ENCODE measurements around the gene MTFR1L. TPM values are rescaled to one million over a fixed set of nuclear protein-coding genes. Genes with fewer than 3 reads are reported as not detected.
A peak's percentile ranks its signal among the peaks of the same experiment; 100 is the strongest.

The MTFR1L gene
- polyA plus RNA-seq, 2 of the 4 experiments (the other 2 are of a cell fraction) = 26.1 TPM

DNA sequence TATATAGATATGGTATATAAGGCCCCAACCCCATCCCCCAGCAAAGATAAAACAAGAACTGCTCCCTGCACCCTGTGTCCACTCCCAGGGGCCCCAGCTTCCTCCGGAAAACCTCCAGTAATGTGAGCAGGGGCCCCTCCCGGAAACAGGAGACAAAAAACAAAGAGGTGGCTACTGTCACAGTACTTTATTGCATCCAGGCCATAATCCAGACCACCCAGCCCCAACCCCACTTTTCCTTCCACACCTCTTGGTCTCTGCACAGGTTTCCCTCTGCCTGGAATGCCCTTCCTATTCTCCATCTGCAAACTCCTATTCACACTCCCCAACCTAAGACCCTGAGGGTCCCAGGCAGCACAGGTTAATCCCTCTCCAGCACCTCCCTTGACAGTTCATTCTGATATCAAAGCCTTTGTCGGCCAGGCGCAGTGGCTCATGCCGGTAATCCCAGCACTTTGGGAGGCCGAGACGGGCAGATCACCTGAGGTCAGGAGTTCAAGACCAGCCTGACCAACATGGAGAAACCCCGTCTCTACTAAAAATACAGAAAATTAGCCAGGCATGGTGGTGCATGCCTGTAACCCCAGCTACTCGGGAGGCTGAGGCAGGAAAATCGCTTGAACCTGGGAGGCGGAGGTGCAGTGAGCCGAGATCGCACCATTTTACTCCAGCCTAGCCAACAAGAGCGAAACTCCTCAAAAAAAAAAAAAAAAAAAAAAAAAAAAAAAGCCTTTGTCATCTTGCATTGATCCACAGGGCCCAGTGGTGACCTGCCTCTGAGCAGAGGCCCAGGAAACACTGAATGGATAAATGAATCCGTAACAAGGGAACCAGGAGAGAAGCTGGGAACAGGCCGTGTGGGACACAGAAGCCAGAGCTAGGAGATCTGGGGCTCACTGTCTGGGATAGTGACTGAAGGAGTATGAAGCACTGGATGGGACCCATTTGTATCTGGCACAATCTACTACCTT, 41.8 kb downstream of the MTFR1L start:
- ChIA-PET CTCF (no interaction called here), POLR2A (no interaction called here)
- no peak for DNase-seq (ENCODE audit: low read depth in 1 of 2, low spot score in 1 of 2)
- H3K9me3 ChIP-seq = no peaks in the 10 kb centered on the region
- no peak for ATAC-seq
- TF ChIP-seq, protein P1, sequence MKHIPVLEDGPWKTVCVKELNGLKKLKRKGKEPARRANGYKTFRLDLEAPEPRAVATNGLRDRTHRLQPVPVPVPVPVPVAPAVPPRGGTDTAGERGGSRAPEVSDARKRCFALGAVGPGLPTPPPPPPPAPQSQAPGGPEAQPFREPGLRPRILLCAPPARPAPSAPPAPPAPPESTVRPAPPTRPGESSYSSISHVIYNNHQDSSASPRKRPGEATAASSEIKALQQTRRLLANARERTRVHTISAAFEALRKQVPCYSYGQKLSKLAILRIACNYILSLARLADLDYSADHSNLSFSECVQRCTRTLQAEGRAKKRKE (CRISPR knock-in tag; IDR thresholded peaks at IDR 0.05; ENCODE audit: low read depth) = no peak
- TF ChIP-seq EHMT2 (IDR thresholded peaks at IDR 0.05; ENCODE audit: low read depth) = no peak
- TF ChIP-seq, protein P2, sequence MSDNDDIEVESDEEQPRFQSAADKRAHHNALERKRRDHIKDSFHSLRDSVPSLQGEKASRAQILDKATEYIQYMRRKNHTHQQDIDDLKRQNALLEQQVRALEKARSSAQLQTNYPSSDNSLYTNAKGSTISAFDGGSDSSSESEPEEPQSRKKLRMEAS (IDR thresholded peaks at IDR 0.05) = no peak
- no peak for TF ChIP-seq RAD21 (conservative IDR thresholded peaks at IDR 0.05 in 1 of 2, IDR thresholded peaks at IDR 0.05 in 1 of 2)
- no peak for TF ChIP-seq PHF8 (IDR thresholded peaks at IDR 0.05; ENCODE audit: borderline replicate concordance, low read depth)
- no peak for TF ChIP-seq EHF (CRISPR knock-in tag; IDR thresholded peaks at IDR 0.05)
- peak overlapping the region in 1 of 2 experiments; percentile 43; a peak in 1 of 6 replicates for H3K27ac ChIP-seq
- FAIRE-seq = no peak
- WGBS (ENCODE audit: missing lambda C conversion rate) = 87% methylated on average over 16 of the region's 16 CpGs
- H3K4me1 ChIP-seq = peaks cover 26% of the 10 kb centered on the region; the same call in 2 of the 3 replicates
- no peak overlapping the region for H3K4me3 ChIP-seq
- H3K4me2 ChIP-seq = 0 out of 3 replicates have a peak overlapping the region, but pooled peaks have one; percentile 82

DNA sequence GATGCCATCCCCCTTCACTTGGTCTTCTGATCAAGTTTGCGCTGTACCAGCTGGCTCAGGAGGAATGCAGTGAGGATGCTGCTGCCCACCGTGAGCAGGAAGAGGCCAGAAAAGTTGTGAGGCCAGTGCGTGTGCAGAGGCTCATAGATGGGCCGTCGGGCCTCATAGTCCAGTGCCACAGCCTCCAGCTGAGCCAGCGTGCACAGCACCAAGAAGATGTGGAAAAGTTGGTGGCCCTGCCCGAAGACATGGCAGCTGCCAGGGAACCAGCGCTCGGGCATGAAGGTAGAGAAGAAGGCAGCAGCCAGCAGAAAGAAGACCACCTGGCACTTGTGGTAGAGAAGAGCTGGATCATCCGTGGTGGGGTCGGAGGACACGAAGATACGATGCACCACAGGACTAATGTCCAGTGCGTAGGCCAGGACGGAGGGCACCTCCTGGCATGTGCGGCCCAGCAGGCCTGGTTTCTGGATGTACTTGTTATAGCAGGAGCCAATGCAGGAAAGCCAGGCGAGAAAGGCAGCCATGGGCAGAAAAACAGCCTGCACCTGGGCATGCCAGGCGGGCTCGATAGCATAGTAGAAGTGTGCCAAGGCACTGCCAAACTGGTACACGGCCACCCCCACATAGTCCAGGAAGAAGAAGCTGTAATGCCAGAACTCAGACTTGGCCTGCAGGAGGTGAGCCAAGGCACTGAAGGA, 43.2 kb downstream of the MTFR1L start:
- 91% methylated on average over 20 of the region's 20 CpGs for WGBS (ENCODE audit: missing lambda C conversion rate)
- DNase-seq (ENCODE audit: low read depth in 1 of 2, low spot score in 1 of 2) = no peak
- Histone ChIP-seq H3K4me3 (no peak overlapping the region), H3K9me3 (no peaks in the 10 kb centered on the region), H3K27ac (no peak overlapping the region), H3K4me1 (peaks cover 39% of the 10 kb centered on the region), H3K4me2 (no peak overlapping the region)
- TF ChIP-seq HMGXB4 (CRISPR knock-in tag; IDR thresholded peaks at IDR 0.05; ENCODE audit: borderline replicate concordance) (no peak), CHD2 (IDR thresholded peaks at IDR 0.05; ENCODE audit: low read length, partially characterized antibody) (no peak), CEBPB (IDR thresholded peaks at IDR 0.05) (no peak), JUNB (IDR thresholded peaks at IDR 0.05) (no peak), PHF8 (IDR thresholded peaks at IDR 0.05; ENCODE audit: borderline replicate concordance, low read depth) (no peak), CBX2 (IDR thresholded peaks at IDR 0.05; ENCODE audit: borderline replicate concordance, low read depth) (no peak), KDM1A (IDR thresholded peaks at IDR 0.05; ENCODE audit: low read depth) (no peak), GATA3 (IDR thresholded peaks at IDR 0.05; ENCODE audit: borderline replicate concordance) (no peak), ZNF302 (CRISPR knock-in tag; IDR thresholded peaks at IDR 0.05) (no peak), HOXA7 (CRISPR knock-in tag; IDR thresholded peaks at IDR 0.05) (no peak), EHMT2 (IDR thresholded peaks at IDR 0.05; ENCODE audit: low read depth) (no peak), ZFP36 (IDR thresholded peaks at IDR 0.05; ENCODE audit: borderline replicate concordance, partially characterized antibody) (no peak), EHF (CRISPR knock-in tag; IDR thresholded peaks at IDR 0.05) (no peak), POLR2A (IDR thresholded peaks at IDR 0.05; ENCODE audit: low read length) (no peak), HDAC2 (IDR thresholded peaks at IDR 0.05) (no peak), RFX5 (IDR thresholded peaks at IDR 0.05) (no peak), CHD4 (IDR thresholded peaks at IDR 0.05; ENCODE audit: borderline replicate concordance) (no peak), MAFK (IDR thresholded peaks at IDR 0.05; ENCODE audit: partially characterized antibody) (no peak)
- TF ChIP-seq, protein P3, sequence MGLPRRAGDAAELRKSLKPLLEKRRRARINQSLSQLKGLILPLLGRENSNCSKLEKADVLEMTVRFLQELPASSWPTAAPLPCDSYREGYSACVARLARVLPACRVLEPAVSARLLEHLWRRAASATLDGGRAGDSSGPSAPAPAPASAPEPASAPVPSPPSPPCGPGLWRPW (IDR thresholded peaks at IDR 0.05) = no peak
- CTCF ChIA-PET = interaction anchor here (0.5 to 1.0 kb wide), 2 partner anchors 27 to 48 kb away, joined by 3 read pairs; no protein-coding TSS in a partner anchor
- no peak for FAIRE-seq
- ATAC-seq = no peak
- POLR2A ChIA-PET = no interaction called here
